ENCODE measurements around the gene C16orf95. TPM values are rescaled to one million over a fixed set of nuclear protein-coding genes. Genes with fewer than 3 reads are reported as not detected.

The C16orf95 gene
- total RNA-seq, 1 donor = 4.0 TPM

DNA sequence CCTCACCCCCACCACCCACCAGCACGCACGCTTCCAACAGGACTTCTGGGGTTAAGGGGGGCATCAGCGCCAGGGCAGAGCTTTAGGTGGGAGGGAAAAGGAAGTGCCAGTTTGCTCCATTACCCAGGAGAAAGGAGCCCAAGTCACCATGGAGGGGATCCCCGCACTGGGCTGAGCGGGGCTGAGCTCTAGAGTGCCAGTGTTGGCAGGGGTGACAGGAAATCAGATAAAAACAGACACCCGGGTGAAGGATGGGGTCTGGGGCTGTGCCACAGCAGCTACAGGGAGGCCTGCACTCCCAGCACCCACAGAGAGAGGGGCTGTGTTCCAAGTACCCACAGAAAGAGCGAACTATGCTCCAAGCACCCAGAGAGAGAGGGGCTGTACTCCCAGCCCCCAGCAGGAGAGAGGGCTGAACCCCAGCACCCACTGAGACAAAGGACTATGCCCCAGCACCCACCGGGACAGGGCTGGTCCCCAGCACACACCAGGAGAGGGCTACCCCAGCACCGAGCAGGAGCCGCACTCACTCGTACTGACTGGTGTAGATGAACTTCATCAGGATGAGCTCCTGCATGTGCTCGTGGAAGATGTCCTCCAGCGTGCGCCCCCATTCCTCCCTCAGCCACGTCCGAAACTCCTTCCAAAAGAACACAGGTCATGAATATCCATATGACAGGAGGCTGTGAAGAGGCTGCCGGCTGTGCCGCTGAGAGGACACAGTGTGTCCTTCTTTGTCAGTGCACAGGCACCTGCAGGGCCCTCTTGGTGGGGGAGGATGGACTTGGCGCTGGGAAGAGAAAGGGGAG lies 18.6 kb upstream of the C16orf95 start:
- Histone ChIP-seq H3K79me2 (ENCODE audit: insufficient read depth, low read length) (peaks cover 5% of the 10 kb centered on the region), H3K27me3 (ENCODE audit: insufficient read depth, low read length) (no peaks in the 10 kb centered on the region), H3K27ac (ENCODE audit: low read depth, low read length) (no peak overlapping the region), H3K4me3 (ENCODE audit: insufficient read depth, low read length) (no peak overlapping the region), H3K36me3 (ENCODE audit: insufficient read depth, low read length) (peaks cover 47% of the 10 kb centered on the region), H3K4me1 (ENCODE audit: insufficient read depth, low read length) (no peaks in the 10 kb centered on the region), H2AFZ (ENCODE audit: low read length) (no peak overlapping the region), H4K20me1 (ENCODE audit: insufficient read depth, low read length) (peaks cover 2% of the 10 kb centered on the region), H3K4me2 (ENCODE audit: insufficient read depth, low read length) (no peak overlapping the region), H3K9me3 (ENCODE audit: low read depth, low read length) (no peaks in the 10 kb centered on the region)
- DNase-seq (ENCODE audit: insufficient read length, low spot score, missing footprints) = peak; percentile 88
- TF ChIP-seq, protein P1, sequence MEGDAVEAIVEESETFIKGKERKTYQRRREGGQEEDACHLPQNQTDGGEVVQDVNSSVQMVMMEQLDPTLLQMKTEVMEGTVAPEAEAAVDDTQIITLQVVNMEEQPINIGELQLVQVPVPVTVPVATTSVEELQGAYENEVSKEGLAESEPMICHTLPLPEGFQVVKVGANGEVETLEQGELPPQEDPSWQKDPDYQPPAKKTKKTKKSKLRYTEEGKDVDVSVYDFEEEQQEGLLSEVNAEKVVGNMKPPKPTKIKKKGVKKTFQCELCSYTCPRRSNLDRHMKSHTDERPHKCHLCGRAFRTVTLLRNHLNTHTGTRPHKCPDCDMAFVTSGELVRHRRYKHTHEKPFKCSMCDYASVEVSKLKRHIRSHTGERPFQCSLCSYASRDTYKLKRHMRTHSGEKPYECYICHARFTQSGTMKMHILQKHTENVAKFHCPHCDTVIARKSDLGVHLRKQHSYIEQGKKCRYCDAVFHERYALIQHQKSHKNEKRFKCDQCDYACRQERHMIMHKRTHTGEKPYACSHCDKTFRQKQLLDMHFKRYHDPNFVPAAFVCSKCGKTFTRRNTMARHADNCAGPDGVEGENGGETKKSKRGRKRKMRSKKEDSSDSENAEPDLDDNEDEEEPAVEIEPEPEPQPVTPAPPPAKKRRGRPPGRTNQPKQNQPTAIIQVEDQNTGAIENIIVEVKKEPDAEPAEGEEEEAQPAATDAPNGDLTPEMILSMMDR (IDR thresholded peaks at IDR 0.05; ENCODE audit: extremely low read depth, low read depth, low read length) = no peak

DNA sequence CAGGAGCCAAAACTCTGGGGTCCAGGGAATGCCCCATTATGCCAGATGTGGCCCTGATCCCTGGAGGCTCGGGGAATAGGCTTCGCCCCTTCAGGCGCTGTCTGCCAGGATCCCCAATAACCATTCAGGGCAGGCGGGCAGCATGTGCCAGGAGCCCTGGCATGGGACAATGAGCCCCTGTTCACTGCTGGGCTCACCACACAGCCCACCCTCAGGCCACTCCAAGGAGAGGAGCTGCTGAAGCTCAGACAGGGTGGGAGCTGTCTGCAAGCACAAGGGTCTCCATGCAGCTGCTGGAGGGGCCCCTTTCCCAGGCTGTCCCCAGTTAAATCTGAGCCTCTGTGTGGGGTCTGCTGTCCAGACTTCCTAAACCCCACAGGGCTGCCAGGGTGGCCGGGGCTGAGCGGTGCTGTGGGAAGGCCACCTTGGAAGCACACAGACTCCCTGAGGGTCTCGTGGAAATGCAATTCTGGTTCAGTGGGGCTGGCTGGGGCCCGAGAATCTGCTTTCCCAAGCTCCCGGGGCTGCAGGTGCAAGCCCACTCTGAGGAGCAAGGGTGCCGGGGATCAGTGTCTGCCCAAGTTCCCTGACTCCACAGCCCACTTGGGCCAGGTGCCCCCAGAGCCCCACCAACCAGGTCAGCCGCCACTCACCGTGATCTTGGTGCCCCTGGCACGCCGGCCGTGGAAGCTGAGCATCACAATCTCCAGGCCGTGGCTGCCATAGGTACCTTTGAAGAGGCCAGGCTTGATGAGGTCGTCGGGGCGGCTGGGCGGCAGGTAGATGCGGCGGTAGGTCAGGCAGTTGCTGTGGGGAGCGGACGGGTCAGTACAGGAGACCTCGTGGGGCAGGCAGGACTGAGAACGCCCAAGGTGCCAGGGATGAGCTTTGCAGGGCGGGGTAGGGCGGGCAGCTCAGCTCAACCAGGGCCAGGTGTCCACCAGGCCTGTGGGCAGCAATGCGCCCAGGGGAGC lies 17.7 kb upstream of the C16orf95 start:
- Histone ChIP-seq H4K20me1 (ENCODE audit: insufficient read depth, low read length) (peaks cover 6% of the 10 kb centered on the region), H3K9me3 (ENCODE audit: low read depth, low read length) (no peaks in the 10 kb centered on the region), H3K27ac (ENCODE audit: low read depth, low read length) (no peak overlapping the region), H3K27me3 (ENCODE audit: insufficient read depth, low read length) (no peaks in the 10 kb centered on the region), H3K4me3 (ENCODE audit: insufficient read depth, low read length) (no peak overlapping the region), H3K4me2 (ENCODE audit: insufficient read depth, low read length) (no peak overlapping the region), H3K36me3 (ENCODE audit: insufficient read depth, low read length) (peaks cover 51% of the 10 kb centered on the region), H3K4me1 (ENCODE audit: insufficient read depth, low read length) (no peaks in the 10 kb centered on the region), H3K79me2 (ENCODE audit: insufficient read depth, low read length) (peaks cover 5% of the 10 kb centered on the region), H2AFZ (ENCODE audit: low read length) (no peak overlapping the region)
- DNase-seq (ENCODE audit: insufficient read length, low spot score, missing footprints) = peak; percentile 59
- TF ChIP-seq, protein P1 (IDR thresholded peaks at IDR 0.05; ENCODE audit: extremely low read depth, low read depth, low read length) = no peak

DNA sequence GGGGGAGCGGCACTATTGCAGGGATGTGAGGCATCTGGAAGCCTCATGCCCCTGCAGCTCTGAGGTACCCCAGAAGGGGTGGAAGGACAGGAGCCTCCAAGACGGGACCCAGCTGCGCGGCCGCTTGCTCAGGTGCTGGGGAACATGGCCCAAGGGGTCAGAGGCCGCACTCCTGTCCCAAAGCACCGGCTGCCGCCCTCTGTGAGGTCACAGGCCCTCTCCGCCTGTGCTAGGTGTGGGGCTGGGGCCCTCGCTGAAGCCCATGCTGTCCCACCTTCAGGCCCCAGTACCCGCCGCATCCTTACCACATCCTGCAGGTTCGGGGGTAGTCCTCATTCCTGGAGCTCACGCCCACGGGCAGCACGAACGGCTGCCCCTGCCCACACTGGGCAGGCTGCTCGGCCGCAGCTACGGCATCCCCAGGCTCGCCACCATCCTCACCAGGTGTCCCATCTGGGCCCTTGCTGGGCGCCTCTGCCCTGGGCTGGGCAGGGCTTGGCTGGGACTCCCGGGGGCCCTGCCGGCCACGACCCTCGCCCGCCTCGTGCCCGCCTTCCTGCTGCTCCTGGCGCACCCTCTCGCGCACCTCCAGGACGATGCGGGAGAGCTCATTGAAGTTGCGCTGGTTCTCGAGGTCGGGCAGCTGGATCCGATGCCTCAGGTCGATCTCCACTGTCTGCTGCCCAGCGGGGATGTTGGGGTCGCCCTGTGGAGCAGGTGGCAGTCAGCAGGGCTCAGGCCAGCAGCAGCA lies 16.6 kb upstream of the C16orf95 start:
- H3K4me2 ChIP-seq (ENCODE audit: insufficient read depth, low read length) = no peak overlapping the region
- no peak overlapping the region for H3K27ac ChIP-seq (ENCODE audit: low read depth, low read length)
- H3K27me3 ChIP-seq (ENCODE audit: insufficient read depth, low read length) = no peaks in the 10 kb centered on the region
- DNase-seq (ENCODE audit: insufficient read length, low spot score, missing footprints) = peak; percentile 69
- H2AFZ ChIP-seq (ENCODE audit: low read length) = no peak overlapping the region
- no peak overlapping the region for H3K4me3 ChIP-seq (ENCODE audit: insufficient read depth, low read length)
- TF ChIP-seq, protein P1 (IDR thresholded peaks at IDR 0.05; ENCODE audit: extremely low read depth, low read depth, low read length) = no peak
- H4K20me1 ChIP-seq (ENCODE audit: insufficient read depth, low read length) = peaks cover 9% of the 10 kb centered on the region
- H3K79me2 ChIP-seq (ENCODE audit: insufficient read depth, low read length) = peaks cover 5% of the 10 kb centered on the region
- H3K36me3 ChIP-seq (ENCODE audit: insufficient read depth, low read length) = peaks cover 51% of the 10 kb centered on the region
- H3K4me1 ChIP-seq (ENCODE audit: insufficient read depth, low read length) = no peaks in the 10 kb centered on the region
- H3K9me3 ChIP-seq (ENCODE audit: low read depth, low read length) = no peaks in the 10 kb centered on the region

Measured in osteoblast (primary cell).